DND-41 (cell line): ENCODE results near the gene NNMT.

Experiments used
- ATAC-seq: fragments of 200-7000 bp; cut with Tn5 transposase; 3 replicates; pipeline ENCODE4 v1.9.1; 2021; ENCODE audit warnings: low read depth; ENCODE audit not compliant: insufficient read depth
- DNase-seq: peaks from one replicate; pipeline ENCODE4 v3.0.0-alpha.2; 2020
- H2AFZ ChIP-seq: 2 replicates; pipeline ENCODE4 v1.6.0; 2012; ENCODE audit warnings: low read depth, low read length
- H3K27ac ChIP-seq: 2 replicates; pipeline ENCODE4 v1.5.1; 2012; ENCODE audit warnings: low read length, inconsistent platforms
- H3K27me3 ChIP-seq: fragments of 200-600 bp; sonication (generic); 2 replicates; pipeline ENCODE4 v1.6.0; 2012; ENCODE audit warnings: low read length, mild to moderate bottlenecking, inconsistent platforms; ENCODE audit not compliant: insufficient read depth, poor library complexity
- H3K36me3 ChIP-seq: 2 replicates; pipeline ENCODE4 v1.5.1; 2012; ENCODE audit warnings: low read length, inconsistent platforms; ENCODE audit not compliant: insufficient read depth
- H3K4me1 ChIP-seq: 2 replicates; pipeline ENCODE4 v1.5.1; 2012; ENCODE audit warnings: mild to moderate bottlenecking, low read length; ENCODE audit not compliant: insufficient read depth
- H3K4me2 ChIP-seq: 2 replicates; pipeline ENCODE4 v1.6.0; 2012; ENCODE audit warnings: mild to moderate bottlenecking, moderate library complexity, low read length, inconsistent platforms; ENCODE audit not compliant: insufficient read depth
- H3K4me3 ChIP-seq, 2 experiments: fragments of 200-600 bp in 1 of 2; shearing (Covaris generic) in 1 of 2; 2 replicates each; pipeline ENCODE4 v1.5.1; 2012 to 2016; ENCODE audit warnings: inconsistent platforms in 2 of 2, low read length in 2 of 2, mild to moderate bottlenecking in 2 of 2, low read depth in 1 of 2, moderate library complexity in 1 of 2
- H3K79me2 ChIP-seq: 2 replicates; pipeline ENCODE4 v1.6.0; 2012; ENCODE audit warnings: low read length, inconsistent platforms; ENCODE audit not compliant: insufficient read depth
- H3K9ac ChIP-seq: 2 replicates; pipeline ENCODE4 v1.6.0; 2012; ENCODE audit warnings: low read depth, mild to moderate bottlenecking, inconsistent platforms, low read length, moderate library complexity
- H3K9me3 ChIP-seq: 2 replicates; pipeline ENCODE4 v1.5.1; 2012; ENCODE audit warnings: low read length, moderate library complexity, mild to moderate bottlenecking, inconsistent platforms; ENCODE audit not compliant: insufficient read depth, severe bottlenecking
- H4K20me1 ChIP-seq: 2 replicates; pipeline ENCODE4 v1.6.0; 2012; ENCODE audit warnings: low read length; ENCODE audit not compliant: insufficient read depth
- CTCF ChIP-seq: IDR thresholded peaks from 2 replicates; pipeline ENCODE4 v1.5.1; 2012; ENCODE audit warnings: borderline replicate concordance, low read length, moderate library complexity, mild to moderate bottlenecking; ENCODE audit not compliant: poor library complexity, severe bottlenecking; ENCODE audit errors: extremely low read depth
- EZH2 ChIP-seq: IDR thresholded peaks from 3 replicates; pipeline ENCODE4 v1.6.1; 2012; ENCODE audit warnings: borderline replicate concordance, low read depth, mild to moderate bottlenecking, moderate library complexity, low read length, inconsistent platforms; ENCODE audit not compliant: severe bottlenecking

The NNMT gene

GRCh38 chr11:114279792-114280546, 16.2 kb upstream of the NNMT start:
- H3K9ac ChIP-seq: no peak overlapping the region
- no peaks in the 10 kb centered on the region for H3K79me2 ChIP-seq
- H3K4me3 ChIP-seq: no peak overlapping the region
- H3K9me3 ChIP-seq: no peaks in the 10 kb centered on the region
- 0 out of 2 replicates have a peak, but pooled peaks cover 2% of the 10 kb centered on the region for H4K20me1 ChIP-seq
- H3K27ac ChIP-seq: no peak overlapping the region
- DNase-seq (no peak), ATAC-seq (no peak)
- no peak overlapping the region for H3K4me2 ChIP-seq
- H2AFZ ChIP-seq: no peak overlapping the region
- no peaks in the 10 kb centered on the region for H3K36me3 ChIP-seq
- no peaks in the 10 kb centered on the region for H3K4me1 ChIP-seq
- peaks cover 23% of the 10 kb centered on the region for H3K27me3 ChIP-seq
- TF ChIP-seq EZH2: no peak
- no peak for TF ChIP-seq CTCF

- no peak overlapping the region for H3K9ac ChIP-seq
- H4K20me1 ChIP-seq: 0 out of 2 replicates have a peak, but pooled peaks cover 2% of the 10 kb centered on the region
- ATAC-seq: peak; percentile 44; the same call in 1 of the 3 replicates
- H3K4me1 ChIP-seq: no peaks in the 10 kb centered on the region
- peak; percentile 27 for DNase-seq
- H3K9me3 ChIP-seq: no peaks in the 10 kb centered on the region
- no peak overlapping the region for H3K27ac ChIP-seq
- no peaks in the 10 kb centered on the region for H3K79me2 ChIP-seq
- peak; percentile 65 for TF ChIP-seq CTCF
- TF ChIP-seq EZH2: no peak
- H3K36me3 ChIP-seq: no peaks in the 10 kb centered on the region
- peaks cover 23% of the 10 kb centered on the region for H3K27me3 ChIP-seq
- no peak overlapping the region for H2AFZ ChIP-seq
- H3K4me3 ChIP-seq: no peak overlapping the region
- H3K4me2 ChIP-seq: no peak overlapping the region
These were observed 15.5 kb upstream of the NNMT start for GRCh38 chr11:114280696-114281095.

GRCh38 chr11:114281388-114281956, 14.7 kb upstream of the NNMT start:
- Histone ChIP-seq H3K9me3 (no peaks in the 10 kb centered on the region), H3K4me1 (no peaks in the 10 kb centered on the region), H3K4me3 (no peak overlapping the region), H3K79me2 (no peaks in the 10 kb centered on the region), H3K4me2 (no peak overlapping the region), H3K27me3 (peaks cover 23% of the 10 kb centered on the region), H3K27ac (no peak overlapping the region), H4K20me1 (0 out of 2 replicates have a peak, but pooled peaks cover 2% of the 10 kb centered on the region), H2AFZ (no peak overlapping the region), H3K9ac (no peak overlapping the region), H3K36me3 (no peaks in the 10 kb centered on the region)
- ATAC-seq (no peak), DNase-seq (no peak)
- TF ChIP-seq EZH2: no peak
- no peak for TF ChIP-seq CTCF
